Measurements from ENCODE around the gene BDH1.

The BDH1 gene

GRCh38 chr3:197504641-197505121 is 51.1 kb downstream of the BDH1 start:
- no peak for DNase-seq

GRCh38 chr3:197504229-197504628 is 51.5 kb downstream of the BDH1 start:
- no peak for DNase-seq

GRCh38 chr3:197503652-197504051 is 52.1 kb downstream of the BDH1 start:
- no peak for DNase-seq

- no peak for DNase-seq
Measured at GRCh38 chr3:197501879-197502620, 53.7 kb downstream of the BDH1 start.

GRCh38 chr3:197501496-197501878 is 54.3 kb downstream of the BDH1 start:
- no peak for DNase-seq

- DNase-seq, result no peak
Measured at GRCh38 chr3:197500812-197501211, 55.0 kb downstream of the BDH1 start.

- no peak for DNase-seq
Measured at GRCh38 chr3:197499427-197499826, 56.3 kb downstream of the BDH1 start.

GRCh38 chr3:197498499-197499241 is 57.1 kb downstream of the BDH1 start:
- DNase-seq, result no peak

- no peak for DNase-seq
Measured at GRCh38 chr3:197496746-197497125, 59.0 kb downstream of the BDH1 start.

- no peak for DNase-seq
Measured at GRCh38 chr3:197495999-197496745, 59.6 kb downstream of the BDH1 start.

- DNase-seq, result no peak
Measured at GRCh38 chr3:197495499-197495898, 60.3 kb downstream of the BDH1 start.

- DNase-seq, result no peak
Measured at GRCh38 chr3:197495059-197495455, 60.7 kb downstream of the BDH1 start.

GRCh38 chr3:197494366-197495058 is 61.3 kb downstream of the BDH1 start:
- DNase-seq, result no peak

- no peak for DNase-seq
Measured at GRCh38 chr3:197493049-197493448, 62.7 kb downstream of the BDH1 start.

- no peak for DNase-seq
Measured at GRCh38 chr3:197491923-197492664, 63.7 kb downstream of the BDH1 start.

- DNase-seq, result no peak
Measured at GRCh38 chr3:197491478-197491877, 64.3 kb downstream of the BDH1 start.

GRCh38 chr3:197490098-197491058 is 65.4 kb downstream of the BDH1 start:
- no peak for DNase-seq

GRCh38 chr3:197487911-197488391 is 67.8 kb downstream of the BDH1 start:
- no peak for DNase-seq

- no peak for DNase-seq
Measured at GRCh38 chr3:197486861-197487260, 68.9 kb downstream of the BDH1 start.

- DNase-seq, result no peak
Measured at GRCh38 chr3:197485143-197485542, 70.6 kb downstream of the BDH1 start.

Data from NCI-H1048 (cell line).